IMR-90 (cell line): ENCODE results near the gene PROX2. TPM values are rescaled to one million over a fixed set of nuclear protein-coding genes. Genes with fewer than 3 reads are reported as not detected.

ENCODE experiments used
- ATAC-seq: fragments of 200-7000 bp; cut with Tn5 transposase; 2 replicates; pipeline ENCODE4 v1.9.1; 2020; ENCODE audit warnings: low read depth, mild to moderate bottlenecking, moderate library complexity
- BruUV-seq: library from RNA; stranded (reverse); fragments of 400-500 nt; replicated peaks from 2 replicates; lab custom pipeline; 2021; lab: Mats Ljungman, UMichigan
- CTCF ChIA-PET: fragments of 300-600 bp; formaldehyde crosslinking; extraction: SDS; loops from one replicate; lab custom pipeline; 2021; ENCODE audit warnings: antibody characterized with exemption; lab: Yijun Ruan, JAX
- POLR2A ChIA-PET: fragments of 300-600 bp; sonication (Branson Sonifier 250); formaldehyde crosslinking; loops from one replicate; lab custom pipeline; 2022; ENCODE audit warnings: antibody characterized with exemption; ENCODE audit not compliant: unreplicated experiment; lab: Charles Lee
- DNase-seq: peaks from one replicate; pipeline ENCODE4 v3.0.0; 2013
- H2AFZ ChIP-seq: replicated peaks from 2 replicates; pipeline ENCODE3; 2013; ENCODE audit warnings: low read length, mild to moderate bottlenecking; ENCODE audit not compliant: poor library complexity
- H2AK5ac ChIP-seq: 2 replicates; pipeline ENCODE4 v1.6.1; 2013; ENCODE audit warnings: low read depth, low read length, inconsistent platforms
- H2AK9ac ChIP-seq: replicated peaks from 2 replicates; pipeline ENCODE3; 2013; ENCODE audit warnings: mild to moderate bottlenecking, low read depth, low read length, moderate library complexity; ENCODE audit not compliant: poor library complexity
- H2BK120ac ChIP-seq: 2 replicates; pipeline ENCODE4 v1.6.1; 2013; ENCODE audit warnings: low read depth, low read length, inconsistent platforms
- H2BK15ac ChIP-seq: 3 replicates; pipeline ENCODE4 v1.6.1; 2013; ENCODE audit warnings: low read depth, low read length, inconsistent platforms
- H2BK20ac ChIP-seq: 2 replicates; pipeline ENCODE4 v1.6.1; 2013; ENCODE audit warnings: low read depth, mild to moderate bottlenecking, inconsistent platforms, low read length, moderate library complexity
- H2BK5ac ChIP-seq: 2 replicates; pipeline ENCODE4 v1.6.1; 2013; ENCODE audit warnings: mild to moderate bottlenecking, low read depth, low read length, inconsistent platforms; ENCODE audit not compliant: poor library complexity, severe bottlenecking
- H3K14ac ChIP-seq: replicated peaks from 2 replicates; pipeline ENCODE4 v1.6.1; 2013; ENCODE audit warnings: low read depth, low read length, inconsistent platforms
- H3K18ac ChIP-seq: 2 replicates; pipeline ENCODE4 v1.6.1; 2013; ENCODE audit warnings: low read depth, low read length, control low read depth
- H3K23ac ChIP-seq: 2 replicates; pipeline ENCODE4 v1.6.1; 2013; ENCODE audit warnings: low read depth, low read length, inconsistent platforms
- H3K27ac ChIP-seq: 2 replicates; pipeline ENCODE4 v1.5.1; 2013; ENCODE audit warnings: mild to moderate bottlenecking, control low read depth, low read length; ENCODE audit not compliant: insufficient read depth
- H3K27me3 ChIP-seq: 2 replicates; pipeline ENCODE4 v1.6.1; 2013; ENCODE audit warnings: low read length; ENCODE audit not compliant: control insufficient read depth, insufficient read depth
- H3K36me3 ChIP-seq: 2 replicates; pipeline ENCODE4 v1.6.1; 2013; ENCODE audit warnings: low read length, mixed read lengths; ENCODE audit not compliant: control insufficient read depth, insufficient read depth
- H3K4ac ChIP-seq: 2 replicates; pipeline ENCODE4 v1.6.1; 2013; ENCODE audit warnings: low read depth, low read length, inconsistent platforms
- H3K4me1 ChIP-seq: 2 replicates; pipeline ENCODE4 v1.6.1; 2013; ENCODE audit warnings: low read length, mixed read lengths; ENCODE audit not compliant: control insufficient read depth, insufficient read depth
- H3K4me2 ChIP-seq: 2 replicates; pipeline ENCODE4 v1.6.1; 2013; ENCODE audit warnings: low read depth, mild to moderate bottlenecking, control low read depth, low read length, moderate library complexity
- H3K4me3 ChIP-seq: 2 replicates; pipeline ENCODE4 v1.5.1; 2013; ENCODE audit warnings: low read depth, mild to moderate bottlenecking, control low read depth, low read length, moderate library complexity; ENCODE audit not compliant: insufficient read depth
- H3K56ac ChIP-seq: 2 replicates; pipeline ENCODE4 v1.6.1; 2013; ENCODE audit warnings: low read length, inconsistent platforms; ENCODE audit not compliant: insufficient read depth; ENCODE audit errors: extremely low read depth
- H3K79me1 ChIP-seq, 2 experiments: 2 replicates each; pipeline ENCODE4 v1.6.1; 2013; ENCODE audit warnings: low read length in 2 of 2, inconsistent platforms in 1 of 2, low read depth in 1 of 2
- H3K9ac ChIP-seq: 2 replicates; pipeline ENCODE4 v1.6.1; 2013; ENCODE audit warnings: low read depth, low read length, control low read depth
- H3K9me1 ChIP-seq: 2 replicates; pipeline ENCODE4 v1.6.1; 2013; ENCODE audit warnings: low read length, inconsistent platforms; ENCODE audit not compliant: insufficient read depth
- H3K9me3 ChIP-seq: 2 replicates; pipeline ENCODE4 v1.6.1; 2013; ENCODE audit warnings: low read length; ENCODE audit not compliant: control insufficient read depth, insufficient read depth
- H4K20me1 ChIP-seq: 2 replicates; pipeline ENCODE4 v1.6.1; 2013; ENCODE audit warnings: low read length, inconsistent platforms; ENCODE audit not compliant: insufficient read depth
- H4K5ac ChIP-seq: 2 replicates; pipeline ENCODE4 v1.6.1; 2013; ENCODE audit warnings: mild to moderate bottlenecking, low read depth, low read length, control low read depth
- H4K8ac ChIP-seq, 2 experiments: 2 replicates each; pipeline ENCODE4 v1.6.1; 2013; ENCODE audit warnings: low read depth in 2 of 2, low read length in 2 of 2, control low read depth in 1 of 2, inconsistent platforms in 1 of 2
- H4K91ac ChIP-seq: 2 replicates; pipeline ENCODE4 v1.6.1; 2013; ENCODE audit warnings: low read depth, low read length, inconsistent platforms; ENCODE audit not compliant: insufficient read depth
- BHLHE40 ChIP-seq: fragments of 150-350 bp; IDR thresholded peaks from 2 replicates; pipeline ENCODE4 v1.6.1; 2016; ENCODE audit warnings: mild to moderate bottlenecking, low read depth, low read length
- CEBPB ChIP-seq: IDR thresholded peaks from 2 replicates; pipeline ENCODE4 v1.6.1; 2012; ENCODE audit warnings: low read depth, low read length, improper control_type of control experiment
- CHD1 ChIP-seq: IDR thresholded peaks from 2 replicates; pipeline ENCODE4 v1.6.1; 2012; ENCODE audit warnings: low read depth, low read length, improper control_type of control experiment
- CTCF ChIP-seq: conservative IDR thresholded peaks from 2 replicates; pipeline ENCODE4 v1.5.1; 2012; ENCODE audit warnings: mild to moderate bottlenecking, low read depth, low read length, improper control_type of control experiment
- ELK1 ChIP-seq: fragments of 150-350 bp; IDR thresholded peaks from 2 replicates; pipeline ENCODE4 v1.6.1; 2016; ENCODE audit warnings: low read depth, mild to moderate bottlenecking, low read length, moderate library complexity, borderline replicate concordance
- FOS ChIP-seq: fragments of 150-350 bp; IDR thresholded peaks from 2 replicates; pipeline ENCODE4 v1.6.1; 2016; ENCODE audit warnings: low read depth, low read length
- MAFK ChIP-seq: IDR thresholded peaks from 2 replicates; pipeline ENCODE4 v1.6.1; 2012; ENCODE audit warnings: low read depth, low read length, improper control_type of control experiment
- MXI1 ChIP-seq: IDR thresholded peaks from 2 replicates; pipeline ENCODE4 v1.6.1; 2012; ENCODE audit warnings: low read depth, mild to moderate bottlenecking, low read length, moderate library complexity, borderline replicate concordance
- POLR2A ChIP-seq: IDR thresholded peaks from 2 replicates; pipeline ENCODE4 v1.6.1; 2012; ENCODE audit warnings: mild to moderate bottlenecking, low read depth, low read length
- RAD21 ChIP-seq: IDR thresholded peaks from 2 replicates; pipeline ENCODE4 v1.6.1; 2012; ENCODE audit warnings: low read length, improper control_type of control experiment
- RCOR1 ChIP-seq: IDR thresholded peaks from 2 replicates; pipeline ENCODE4 v1.6.1; 2012; ENCODE audit warnings: mild to moderate bottlenecking, low read length, improper control_type of control experiment; ENCODE audit not compliant: insufficient replicate concordance
- RFX5 ChIP-seq: IDR thresholded peaks from 2 replicates; pipeline ENCODE4 v1.8.0; 2012; ENCODE audit warnings: low read depth, mild to moderate bottlenecking, low read length, moderate library complexity
- SMC3 ChIP-seq: fragments of 150-350 bp; IDR thresholded peaks from 2 replicates; pipeline ENCODE4 v1.6.1; 2016; ENCODE audit warnings: low read depth, mild to moderate bottlenecking, antibody characterized with exemption, low read length, moderate library complexity
- USF2 ChIP-seq: fragments of 150-350 bp; IDR thresholded peaks from 2 replicates; pipeline ENCODE4 v1.6.1; 2017; ENCODE audit warnings: mild to moderate bottlenecking, antibody characterized with exemption, low read length, low read depth
- WGBS, 2 experiments: methylation state at CpG; one replicate each; pipeline versions ENCODE4 v1.1.5 to v1.1.7; 2013; ENCODE audit warnings: missing lambda C conversion rate in 2 of 2; ENCODE audit not compliant: insufficient read length in 1 of 2; ENCODE audit errors: extremely low coverage in 2 of 2; 5-methylcytosine and 5-hydroxymethylcytosine counted together
- dilution Hi-C: fragments of 300-500 bp; cut with HindIII; formaldehyde crosslinking; loops from one replicate; pipeline ENCODE4 v1.14.3; 2018; ENCODE audit warnings: low sequenced_read_pairs; ENCODE audit not compliant: unreplicated experiment
- in situ Hi-C: fragments of 300-500 bp; cut with MboI; formaldehyde crosslinking; loops from 3 replicates; pipeline ENCODE4 v1.14.3; 2019; ENCODE audit warnings: low sequenced_read_pairs, inconsistent platforms, mixed read lengths
- intact Hi-C: fragments of 100-400 bp; cut with micrococcal nuclease; formaldehyde crosslinking; loops from 2 replicates; pipeline ENCODE4 v1.10.0; 2022
- polyA plus RNA-seq, 3 experiments: library from polyadenylated mRNA; depleted of rRNA; stranded (reverse); fragments of >200 nt; gene quantifications; 2 replicates each; pipeline ENCODE4 v1.2.3, GENCODE V29; 2012; ENCODE audit warnings: low replicate concordance in 1 of 3
- total RNA-seq: library from RNA; depleted of rRNA; stranded (reverse); fragments of >200 nt; gene quantifications from 2 replicates; pipeline ENCODE4 v1.2.3, GENCODE V29; 2012

PROX2 gene
- total and polyA plus RNA-seq, 2 of the 4 experiments (the other 2 are of a cell fraction): not detected

- peaks cover 37% of the 10 kb centered on the region for H4K20me1 ChIP-seq
- TF ChIP-seq CHD1 (no peak), CTCF (no peak), BHLHE40 (no peak), RFX5 (no peak), MAFK (no peak), ELK1 (no peak), MXI1 (no peak), CEBPB (no peak), RCOR1 (no peak), USF2 (no peak), SMC3 (no peak), RAD21 (no peak), POLR2A (no peak), FOS (no peak)
Measured at GRCh38 chr14:74890262-74890661, 14.3 kb upstream of the PROX2 start.

More at GRCh38 chr14:74890262-74890661, 14.3 kb upstream of the PROX2 start:
- Histone ChIP-seq H3K14ac (no peak overlapping the region), H3K27ac (no peak overlapping the region), H3K9me3 (no peaks in the 10 kb centered on the region), H3K36me3 (peaks cover 48% of the 10 kb centered on the region), H4K8ac (no peak overlapping the region), H2BK5ac (no peak overlapping the region), H2BK120ac (no peak overlapping the region), H3K4me2 (no peak overlapping the region), H3K27me3 (no peaks in the 10 kb centered on the region), H3K23ac (no peak overlapping the region), H4K5ac (no peak overlapping the region), H2BK15ac (no peak overlapping the region), H4K91ac (no peak overlapping the region), H3K4ac (no peak overlapping the region), H3K4me3 (no peak overlapping the region), H2AFZ (no peak overlapping the region), H2BK20ac (no peak overlapping the region), H3K9ac (no peak overlapping the region), H3K4me1 (peaks cover 19% of the 10 kb centered on the region), H3K9me1 (peaks cover 4% of the 10 kb centered on the region; the same call in 1 of the 2 replicates), H2AK9ac (no peak overlapping the region), H3K56ac (no peak overlapping the region), H3K79me1 (peaks cover 33 to 76% of the 10 kb centered on the region in 2 experiments), H3K18ac (no peak overlapping the region), H2AK5ac (no peak overlapping the region)
- no peak for DNase-seq
- CTCF ChIA-PET: interaction anchor here (1.2 to 1.9 kb wide), 2 partner anchors 16 to 198 kb away, joined by 3 to 5 read pairs; no protein-coding TSS in a partner anchor
- in situ Hi-C loops: no loop called here
- ATAC-seq: no peak
- POLR2A ChIA-PET: no interaction called here
- intact Hi-C loops: no loop called here
- dilution Hi-C loops: no loop called here
- 100% methylated on average over 4 of the region's 6 CpGs; no CpG with 5 or more reads in 1 of the 2 experiments for WGBS, 2 experiments
- no TSS peak for BruUV-seq
